ENCODE data around the gene HNF4A. TPM values are rescaled to one million over a fixed set of nuclear protein-coding genes. Genes with fewer than 3 reads are reported as not detected.

HNF4A gene
- total and polyA plus RNA-seq, 7 donors: 0.27 to 124 (median 52.9) TPM; not detected in 2

GRCh38 chr20:44447827-44448419 is 92.4 kb downstream of the HNF4A start:
- Histone ChIP-seq H3K27me3 (peaks cover 0 to 7% (median 0%) of the 10 kb centered on the region in 3 donors), H3K4me3 (no peak overlapping the region), H3K4me1 (no peaks in the 10 kb centered on the region), H3K9me3 (no peaks in the 10 kb centered on the region), H3K36me3 (no peaks in the 10 kb centered on the region), H3K27ac (no peak overlapping the region)
- intact Hi-C loops (cut with DNase I): no loop called here
- TF ChIP-seq POLR2A (IDR thresholded peaks at IDR 0.05) (no peak), POLR2AphosphoS5 (IDR thresholded peaks at IDR 0.05) (no peak), EP300 (IDR thresholded peaks at IDR 0.05) (no peak), CTCF (IDR thresholded peaks at IDR 0.05) (no peak)
- DNase-seq: no peak
- WGBS, 2 donors: 62 to 83% methylated on average over 3 of the region's 3 CpGs

- no peak for TF ChIP-seq EP300 (IDR thresholded peaks at IDR 0.05)
- no peak for TF ChIP-seq POLR2A (IDR thresholded peaks at IDR 0.05)
- no peak for TF ChIP-seq POLR2AphosphoS5 (IDR thresholded peaks at IDR 0.05)
- no peak for TF ChIP-seq CTCF (IDR thresholded peaks at IDR 0.05)
- H3K4me1 ChIP-seq: no peaks in the 10 kb centered on the region
- no peak overlapping the region for H3K4me3 ChIP-seq
- intact Hi-C loops (cut with DNase I): no loop called here
- H3K27ac ChIP-seq: no peak overlapping the region
- peaks cover 0 to 7% (median 0%) of the 10 kb centered on the region in 3 donors for H3K27me3 ChIP-seq
- 63 to 65% methylated on average over 9 of the region's 9 CpGs for WGBS, 2 donors
- no peak for DNase-seq
- no peaks in the 10 kb centered on the region for H3K36me3 ChIP-seq
- no peaks in the 10 kb centered on the region for H3K9me3 ChIP-seq
Observed at GRCh38 chr20:44448753-44449546, 93.5 kb downstream of the HNF4A start.

GRCh38 chr20:44449864-44450263 is 94.4 kb downstream of the HNF4A start:
- no peak for TF ChIP-seq POLR2A (IDR thresholded peaks at IDR 0.05)
- TF ChIP-seq EP300 (IDR thresholded peaks at IDR 0.05): no peak
- no peak for TF ChIP-seq CTCF (IDR thresholded peaks at IDR 0.05)
- no peak for TF ChIP-seq POLR2AphosphoS5 (IDR thresholded peaks at IDR 0.05)
- intact Hi-C loops (cut with DNase I): no loop called here
- WGBS, 2 donors: 74 to 85% methylated on average over 7 of the region's 7 CpGs

GRCh38 chr20:44450281-44450889 is 94.9 kb downstream of the HNF4A start:
- Histone ChIP-seq H3K27ac (no peak overlapping the region), H3K4me3 (no peak overlapping the region), H3K27me3 (peaks cover 0 to 3% (median 0%) of the 10 kb centered on the region in 3 donors), H3K4me1 (no peaks in the 10 kb centered on the region), H3K9me3 (no peaks in the 10 kb centered on the region), H3K36me3 (no peaks in the 10 kb centered on the region)
- 29 to 58% methylated on average over 3 of the region's 3 CpGs for WGBS, 2 donors
- intact Hi-C loops (cut with DNase I): no loop called here
- TF ChIP-seq CTCF (IDR thresholded peaks at IDR 0.05): no peak
- TF ChIP-seq POLR2AphosphoS5 (IDR thresholded peaks at IDR 0.05): no peak
- no peak for TF ChIP-seq EP300 (IDR thresholded peaks at IDR 0.05)
- TF ChIP-seq POLR2A (IDR thresholded peaks at IDR 0.05): no peak
- DNase-seq: no peak

More at GRCh38 chr20:44449864-44450263, 94.4 kb downstream of the HNF4A start:
- DNase-seq: no peak
- peaks cover 0 to 5% (median 0%) of the 10 kb centered on the region in 3 donors for H3K27me3 ChIP-seq
- H3K4me1 ChIP-seq: no peaks in the 10 kb centered on the region
- H3K9me3 ChIP-seq: no peaks in the 10 kb centered on the region
- no peak overlapping the region for H3K4me3 ChIP-seq
- no peaks in the 10 kb centered on the region for H3K36me3 ChIP-seq
- H3K27ac ChIP-seq: no peak overlapping the region

All from sigmoid colon (tissue), 7 donors.